ENCODE measurements around the gene AGAP3.
A peak's percentile ranks its signal among the peaks of the same experiment; 100 is the strongest.

Gene AGAP3

DNA sequence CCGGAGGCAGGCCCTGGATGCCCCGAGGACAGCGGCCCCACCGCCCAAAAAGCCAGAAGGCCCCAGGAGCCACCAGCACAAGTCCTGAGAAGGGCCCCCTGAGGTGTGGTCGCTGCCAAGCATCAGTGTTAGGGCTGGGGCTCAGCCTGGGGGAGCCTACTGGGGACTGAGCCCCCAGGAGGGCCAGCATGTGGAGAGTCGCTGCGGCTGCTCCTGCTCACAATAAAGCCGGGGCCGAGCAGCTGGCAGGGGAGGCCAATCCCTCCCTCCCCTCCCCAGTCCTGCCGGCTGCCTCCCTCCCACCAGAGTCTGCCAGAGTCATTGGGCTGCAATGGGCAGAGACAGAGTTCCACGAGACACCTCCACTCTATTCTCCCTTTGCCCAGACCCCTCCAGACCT is 41.0 kb upstream of the AGAP3 start:
- peak overlapping the region; percentile 54 for H3K27ac ChIP-seq
- TF ChIP-seq, protein P1, sequence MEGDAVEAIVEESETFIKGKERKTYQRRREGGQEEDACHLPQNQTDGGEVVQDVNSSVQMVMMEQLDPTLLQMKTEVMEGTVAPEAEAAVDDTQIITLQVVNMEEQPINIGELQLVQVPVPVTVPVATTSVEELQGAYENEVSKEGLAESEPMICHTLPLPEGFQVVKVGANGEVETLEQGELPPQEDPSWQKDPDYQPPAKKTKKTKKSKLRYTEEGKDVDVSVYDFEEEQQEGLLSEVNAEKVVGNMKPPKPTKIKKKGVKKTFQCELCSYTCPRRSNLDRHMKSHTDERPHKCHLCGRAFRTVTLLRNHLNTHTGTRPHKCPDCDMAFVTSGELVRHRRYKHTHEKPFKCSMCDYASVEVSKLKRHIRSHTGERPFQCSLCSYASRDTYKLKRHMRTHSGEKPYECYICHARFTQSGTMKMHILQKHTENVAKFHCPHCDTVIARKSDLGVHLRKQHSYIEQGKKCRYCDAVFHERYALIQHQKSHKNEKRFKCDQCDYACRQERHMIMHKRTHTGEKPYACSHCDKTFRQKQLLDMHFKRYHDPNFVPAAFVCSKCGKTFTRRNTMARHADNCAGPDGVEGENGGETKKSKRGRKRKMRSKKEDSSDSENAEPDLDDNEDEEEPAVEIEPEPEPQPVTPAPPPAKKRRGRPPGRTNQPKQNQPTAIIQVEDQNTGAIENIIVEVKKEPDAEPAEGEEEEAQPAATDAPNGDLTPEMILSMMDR (conservative IDR thresholded peaks at IDR 0.05; ENCODE audit: low read depth): no peak
- ChIA-PET CTCF (interaction anchor here (0.7 kb wide), 1 partner anchor 14 kb away, joined by 3 read pairs; the partner anchor contains the start of gene SLC4A2), POLR2A (ENCODE audit: low non-redundant PET) (no interaction called here)
- DNase-seq (ENCODE audit: low spot score): no peak

DNA sequence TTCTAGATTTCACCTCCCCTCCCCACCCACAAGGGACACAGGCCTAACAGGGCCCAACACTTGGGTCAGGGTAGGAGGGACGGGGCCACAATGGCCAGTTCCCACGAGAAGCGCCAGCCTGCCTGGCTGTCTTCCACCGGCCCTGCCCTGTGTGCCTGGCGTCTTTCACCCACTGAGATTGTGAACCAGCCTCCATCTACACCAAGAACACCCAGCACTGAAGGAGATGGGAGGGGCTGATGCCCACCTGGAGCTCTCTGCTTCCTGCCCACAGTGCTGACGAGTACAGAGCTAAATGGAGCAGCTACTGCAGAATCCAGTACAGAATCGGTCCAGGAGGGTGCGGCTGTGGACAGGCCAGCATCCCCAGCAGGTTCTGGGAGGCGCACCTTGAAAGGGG is 40.3 kb upstream of the AGAP3 start:
- POLR2A ChIA-PET (ENCODE audit: low non-redundant PET): no interaction called here

GRCh38 chr7:151046603-151047573 is 39.4 kb upstream of the AGAP3 start:
- POLR2A ChIA-PET (ENCODE audit: low non-redundant PET): no interaction called here
- TF ChIP-seq, protein P1 (conservative IDR thresholded peaks at IDR 0.05; ENCODE audit: low read depth): no peak
- CTCF ChIA-PET: interaction anchor here (0.6 kb wide), 2 partner anchors 16 to 43 kb away, joined by 3 to 4 read pairs; no protein-coding TSS in a partner anchor
- DNase-seq (ENCODE audit: low spot score): peak; percentile 20
- peak overlapping the region; percentile 54 for H3K27ac ChIP-seq

More for the DNA sequence above, 40.3 kb upstream of the AGAP3 start:
- H3K27ac ChIP-seq: peak overlapping the region; percentile 54
- DNase-seq (ENCODE audit: low spot score): no peak
- CTCF ChIA-PET: no interaction called here
- TF ChIP-seq, protein P1 (conservative IDR thresholded peaks at IDR 0.05; ENCODE audit: low read depth): no peak

- POLR2A ChIA-PET (ENCODE audit: low non-redundant PET): no interaction called here
- H3K27ac ChIP-seq: peak within 1 kb of the TSS; percentile 54; the same call in 1 of the 2 replicates
- no peak for DNase-seq (ENCODE audit: low spot score)
- TF ChIP-seq, protein P1 (conservative IDR thresholded peaks at IDR 0.05; ENCODE audit: low read depth): no peak
- CTCF ChIA-PET: no interaction called here
These were observed 38.1 kb upstream of the AGAP3 start, which contains the start of gene ASIC3 for GRCh38 chr7:151047976-151048815. Gene ASIC3, plus strand, starts transcription at chr7:151048531. Its CDS starts 355 bp downstream, at chr7:151048886.

DNA sequence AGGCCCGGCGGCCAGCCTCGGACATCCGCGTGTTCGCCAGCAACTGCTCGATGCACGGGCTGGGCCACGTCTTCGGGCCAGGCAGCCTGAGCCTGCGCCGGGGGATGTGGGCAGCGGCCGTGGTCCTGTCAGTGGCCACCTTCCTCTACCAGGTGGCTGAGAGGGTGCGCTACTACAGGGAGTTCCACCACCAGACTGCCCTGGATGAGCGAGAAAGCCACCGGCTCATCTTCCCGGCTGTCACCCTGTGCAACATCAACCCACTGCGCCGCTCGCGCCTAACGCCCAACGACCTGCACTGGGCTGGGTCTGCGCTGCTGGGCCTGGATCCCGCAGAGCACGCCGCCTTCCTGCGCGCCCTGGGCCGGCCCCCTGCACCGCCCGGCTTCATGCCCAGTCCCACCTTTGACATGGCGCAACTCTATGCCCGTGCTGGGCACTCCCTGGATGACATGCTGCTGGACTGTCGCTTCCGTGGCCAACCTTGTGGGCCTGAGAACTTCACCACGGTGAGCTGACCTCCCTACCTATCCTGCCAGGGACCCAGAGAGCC is 37.3 kb upstream of the AGAP3 start:
- ChIA-PET CTCF (no interaction called here), POLR2A (ENCODE audit: low non-redundant PET) (no interaction called here)

More for the DNA sequence above, 37.3 kb upstream of the AGAP3 start:
- H3K27ac ChIP-seq: no peak overlapping the region
- no peak for DNase-seq (ENCODE audit: low spot score)
- TF ChIP-seq, protein P1 (conservative IDR thresholded peaks at IDR 0.05; ENCODE audit: low read depth): no peak
